ENCODE data around the gene CREB3L2.

CREB3L2 gene

GRCh38 chr7:137839903-137840779 is 161.7 kb downstream of the CREB3L2 start:
- Histone ChIP-seq H3K27me3 (ENCODE audit: insufficient read depth, poor library complexity, severe bottlenecking) (peaks cover 9% of the 10 kb centered on the region), H3K27ac (replicated peaks) (no peak overlapping the region), H3K4me3 (replicated peaks; ENCODE audit: insufficient read depth, low read length) (no peak overlapping the region)
- TF ChIP-seq REST (IDR thresholded peaks at IDR 0.05; ENCODE audit: insufficient replicate concordance, low read depth) (no peak), GABPA (IDR thresholded peaks at IDR 0.05; ENCODE audit: low read depth) (no peak), POLR2AphosphoS5 (IDR thresholded peaks at IDR 0.05; ENCODE audit: low read depth) (no peak), SPI1 (IDR thresholded peaks at IDR 0.05; ENCODE audit: borderline replicate concordance, low read depth) (no peak), CTCF (IDR thresholded peaks at IDR 0.05; ENCODE audit: insufficient read depth, low read length) (no peak)
- no peak for DNase-seq (ENCODE audit: low read depth in 1 of 2, low spot score in 1 of 2)

GRCh38 chr7:137838706-137839315 is 163.1 kb downstream of the CREB3L2 start:
- H3K4me3 ChIP-seq (replicated peaks; ENCODE audit: insufficient read depth, low read length): no peak overlapping the region
- no peak overlapping the region for H3K27ac ChIP-seq (replicated peaks)
- no peak for DNase-seq (ENCODE audit: low read depth in 1 of 2, low spot score in 1 of 2)
- no peaks in the 10 kb centered on the region for H3K27me3 ChIP-seq (ENCODE audit: insufficient read depth, poor library complexity, severe bottlenecking)
- TF ChIP-seq GABPA (IDR thresholded peaks at IDR 0.05; ENCODE audit: low read depth) (no peak), REST (IDR thresholded peaks at IDR 0.05; ENCODE audit: insufficient replicate concordance, low read depth) (no peak), POLR2AphosphoS5 (IDR thresholded peaks at IDR 0.05; ENCODE audit: low read depth) (no peak), SPI1 (IDR thresholded peaks at IDR 0.05; ENCODE audit: borderline replicate concordance, low read depth) (no peak), CTCF (IDR thresholded peaks at IDR 0.05; ENCODE audit: insufficient read depth, low read length) (no peak)

DNA sequence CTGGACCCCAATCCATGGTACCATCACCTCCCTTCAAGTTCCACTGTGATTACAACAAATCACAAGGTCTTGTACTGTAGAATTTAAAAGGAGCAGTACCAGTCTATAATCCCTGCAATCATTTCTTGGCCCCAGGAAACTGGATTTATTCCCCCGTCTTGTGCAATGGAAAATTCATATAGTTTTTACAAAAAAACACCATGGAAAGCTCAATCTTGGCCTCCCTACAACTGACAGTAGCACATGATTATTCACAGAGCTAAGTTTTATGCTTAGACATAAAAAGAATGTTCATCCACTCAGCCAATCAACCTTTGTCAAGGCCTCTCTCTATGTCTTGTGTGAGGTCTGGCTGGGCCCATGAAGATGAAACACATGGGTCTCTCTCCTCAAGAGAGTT is 165.3 kb downstream of the CREB3L2 start:
- no peak for DNase-seq (ENCODE audit: low read depth in 1 of 2, low spot score in 1 of 2)
- TF ChIP-seq SPI1 (IDR thresholded peaks at IDR 0.05; ENCODE audit: borderline replicate concordance, low read depth) (no peak), POLR2AphosphoS5 (IDR thresholded peaks at IDR 0.05; ENCODE audit: low read depth) (no peak), CTCF (IDR thresholded peaks at IDR 0.05; ENCODE audit: insufficient read depth, low read length) (no peak)
- H3K27me3 ChIP-seq (ENCODE audit: insufficient read depth, poor library complexity, severe bottlenecking): no peaks in the 10 kb centered on the region
- no peak overlapping the region for H3K27ac ChIP-seq (replicated peaks)
- H3K4me3 ChIP-seq (replicated peaks; ENCODE audit: insufficient read depth, low read length): no peak overlapping the region

All from HL-60 (cell line).